ENCODE data around the gene FRMD4A.
"Not testable (repeated sequence)": the region's sequence is repeated elsewhere in the genome, so short reads cannot be mapped to it uniquely, and the experiment has no call there.

The FRMD4A gene

DNA sequence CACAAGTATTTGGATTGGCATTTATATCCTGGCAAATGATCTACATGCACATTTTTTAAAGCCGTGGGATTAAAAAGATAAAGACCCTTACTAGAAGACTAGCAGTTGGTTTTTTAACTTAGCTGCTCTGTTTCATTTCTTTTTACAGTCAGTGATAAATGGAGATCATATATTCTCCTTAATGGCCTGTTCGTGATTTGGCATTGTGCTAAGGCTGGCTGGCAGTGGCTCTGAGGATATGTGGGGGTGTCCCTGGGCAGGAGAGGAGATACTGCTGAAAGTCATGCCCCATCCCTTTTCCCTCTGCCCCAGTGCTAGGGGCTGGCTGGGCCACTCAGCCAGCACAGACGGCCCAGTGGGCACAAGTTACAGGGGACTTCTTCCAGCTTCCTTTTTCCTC is 402.3 kb downstream of the FRMD4A start:
- no peak for DNase-seq (ENCODE audit: extremely low spot score)
- POLR2A ChIA-PET = no interaction called here
- TF ChIP-seq, protein P1, sequence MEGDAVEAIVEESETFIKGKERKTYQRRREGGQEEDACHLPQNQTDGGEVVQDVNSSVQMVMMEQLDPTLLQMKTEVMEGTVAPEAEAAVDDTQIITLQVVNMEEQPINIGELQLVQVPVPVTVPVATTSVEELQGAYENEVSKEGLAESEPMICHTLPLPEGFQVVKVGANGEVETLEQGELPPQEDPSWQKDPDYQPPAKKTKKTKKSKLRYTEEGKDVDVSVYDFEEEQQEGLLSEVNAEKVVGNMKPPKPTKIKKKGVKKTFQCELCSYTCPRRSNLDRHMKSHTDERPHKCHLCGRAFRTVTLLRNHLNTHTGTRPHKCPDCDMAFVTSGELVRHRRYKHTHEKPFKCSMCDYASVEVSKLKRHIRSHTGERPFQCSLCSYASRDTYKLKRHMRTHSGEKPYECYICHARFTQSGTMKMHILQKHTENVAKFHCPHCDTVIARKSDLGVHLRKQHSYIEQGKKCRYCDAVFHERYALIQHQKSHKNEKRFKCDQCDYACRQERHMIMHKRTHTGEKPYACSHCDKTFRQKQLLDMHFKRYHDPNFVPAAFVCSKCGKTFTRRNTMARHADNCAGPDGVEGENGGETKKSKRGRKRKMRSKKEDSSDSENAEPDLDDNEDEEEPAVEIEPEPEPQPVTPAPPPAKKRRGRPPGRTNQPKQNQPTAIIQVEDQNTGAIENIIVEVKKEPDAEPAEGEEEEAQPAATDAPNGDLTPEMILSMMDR (IDR thresholded peaks at IDR 0.05; ENCODE audit: control extremely low read depth, extremely low read depth, low read depth, missing control alignments) = no peak
- CTCF ChIA-PET = no interaction called here

DNA sequence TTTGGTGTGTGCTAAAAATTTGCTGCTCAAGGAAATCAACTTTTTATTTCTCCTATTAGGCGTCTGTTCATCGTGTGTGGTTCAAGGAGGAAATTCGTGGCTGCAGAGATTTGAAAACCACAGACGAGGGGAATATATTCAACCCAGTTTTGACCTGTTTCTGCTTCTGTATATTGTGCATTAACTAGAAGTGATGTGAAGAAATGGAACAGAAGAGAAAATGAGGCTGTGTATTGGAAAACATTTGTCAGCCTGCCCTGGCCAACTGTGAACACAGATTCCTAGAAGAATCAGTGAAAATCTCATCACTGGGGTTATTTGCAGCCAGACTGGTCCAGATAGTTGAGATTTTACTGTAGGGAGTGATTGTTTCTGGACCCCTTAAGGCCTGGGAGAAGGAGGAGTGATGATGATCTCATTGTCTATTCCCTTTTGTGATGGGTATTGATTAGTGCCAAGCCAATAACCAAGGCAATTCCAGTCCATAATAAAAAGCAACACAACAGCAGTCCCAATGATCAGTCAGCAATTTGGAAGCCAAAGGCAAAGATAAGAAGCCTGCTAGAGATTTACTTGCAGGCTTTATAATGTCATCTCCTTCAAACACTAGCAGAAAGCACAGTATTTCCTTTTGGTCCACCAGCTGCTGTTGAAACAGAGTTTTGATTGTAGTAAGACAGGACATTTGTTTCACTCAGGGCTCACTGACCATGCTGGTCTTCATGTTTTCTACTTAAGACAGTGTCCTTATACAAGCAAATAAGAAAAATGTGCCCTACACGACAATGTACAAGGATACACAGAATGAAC is 404.5 kb downstream of the FRMD4A start:
- TF ChIP-seq, protein P1 (IDR thresholded peaks at IDR 0.05; ENCODE audit: control extremely low read depth, extremely low read depth, low read depth, missing control alignments) = no peak
- CTCF ChIA-PET = no interaction called here
- no peak for DNase-seq (ENCODE audit: extremely low spot score)
- POLR2A ChIA-PET = no interaction called here

DNA sequence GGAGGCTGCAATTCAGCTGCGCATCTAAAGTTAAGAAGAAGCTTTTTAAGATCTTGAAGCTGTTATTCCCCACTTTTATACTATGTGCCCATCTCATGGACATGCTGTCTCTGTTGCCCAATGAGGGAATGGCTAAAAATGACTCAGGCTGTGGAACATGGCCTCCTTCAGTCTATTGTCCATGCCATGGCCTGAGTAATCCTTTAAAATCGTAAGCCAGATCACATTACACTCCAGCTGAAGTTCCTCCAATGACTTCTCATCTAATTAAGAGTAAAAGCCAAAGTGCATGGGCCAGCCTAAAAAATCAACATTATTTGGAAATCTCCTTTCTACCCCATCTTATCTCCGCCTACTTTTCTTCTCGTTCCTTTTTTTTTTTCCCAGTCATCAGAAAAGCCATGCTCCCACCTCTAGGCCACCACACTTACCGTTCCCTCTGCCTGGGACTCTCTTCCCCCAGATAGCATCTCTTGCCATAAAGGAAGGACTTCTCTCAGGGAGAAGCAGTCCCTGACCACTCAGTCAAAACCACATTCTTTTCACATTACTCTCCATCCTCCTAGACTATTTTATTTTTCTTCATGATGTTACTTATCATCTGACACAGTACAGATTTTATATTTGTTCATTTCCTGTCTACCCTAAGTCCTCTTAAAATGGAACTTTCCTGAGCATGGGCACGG is 406.5 kb downstream of the FRMD4A start:
- DNase-seq (ENCODE audit: extremely low spot score) = no peak
- ChIA-PET CTCF (interaction anchor here (0.9 kb wide), 1 partner anchor 9 kb away, joined by 3 read pairs; no protein-coding TSS in a partner anchor), POLR2A (interaction anchor here (0.5 kb wide), 1 partner anchor 1068 kb away, joined by 6 read pairs; no protein-coding TSS in a partner anchor)
- TF ChIP-seq, protein P1 (IDR thresholded peaks at IDR 0.05; ENCODE audit: control extremely low read depth, extremely low read depth, low read depth, missing control alignments) = no peak

DNA sequence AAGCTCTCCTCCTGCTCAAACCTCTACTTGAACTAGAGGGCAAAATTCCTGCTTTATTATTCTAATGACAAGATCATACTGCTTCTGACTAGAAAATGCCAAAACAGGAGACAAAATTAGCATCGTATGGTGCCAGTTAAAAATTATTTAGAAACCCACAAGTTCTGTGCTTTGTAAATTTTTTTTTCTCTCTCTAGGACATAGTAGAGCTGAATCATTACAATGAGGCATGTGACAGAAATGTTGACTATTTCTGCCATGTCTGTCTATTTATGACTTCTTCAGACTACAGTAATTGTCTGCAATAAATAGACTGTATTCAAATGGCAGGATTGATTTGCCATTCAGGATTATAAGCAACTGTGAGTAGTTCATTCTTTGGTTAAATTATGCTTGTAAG is 408.1 kb downstream of the FRMD4A start:
- no peak for DNase-seq (ENCODE audit: extremely low spot score)
- TF ChIP-seq, protein P1 (IDR thresholded peaks at IDR 0.05; ENCODE audit: control extremely low read depth, extremely low read depth, low read depth, missing control alignments) = no peak
- ChIA-PET POLR2A (no interaction called here), CTCF (interaction anchor here (1.3 to 1.5 kb wide), 3 partner anchors 8 to 101 kb away, joined by 3 to 4 read pairs (median 3); no protein-coding TSS in a partner anchor)

DNA sequence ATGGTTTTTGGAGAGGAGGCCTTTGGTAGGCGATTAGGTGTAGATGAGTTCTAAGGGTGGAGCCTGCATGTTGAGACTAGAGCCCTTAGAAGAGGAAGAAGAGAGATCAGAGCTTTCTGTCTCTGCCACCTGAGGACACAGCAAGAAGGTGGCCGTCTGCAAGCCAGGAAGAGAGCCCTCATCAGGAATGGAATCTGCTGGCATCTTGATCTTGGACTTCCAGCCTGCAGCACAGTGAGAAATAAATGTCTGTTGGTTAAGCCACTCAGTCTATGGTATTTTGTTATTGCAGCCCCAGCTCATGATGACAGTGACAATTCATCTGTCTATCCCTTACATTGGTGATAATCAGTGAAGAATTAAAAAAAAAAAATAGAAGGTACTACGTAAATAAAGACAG is 408.8 kb downstream of the FRMD4A start:
- CTCF ChIA-PET = interaction anchor here (1.3 to 1.5 kb wide), 3 partner anchors 9 to 102 kb away, joined by 3 to 4 read pairs (median 3); no protein-coding TSS in a partner anchor
- TF ChIP-seq, protein P1 (IDR thresholded peaks at IDR 0.05; ENCODE audit: control extremely low read depth, extremely low read depth, low read depth, missing control alignments) = no peak
- POLR2A ChIA-PET = no interaction called here
- no peak for DNase-seq (ENCODE audit: extremely low spot score)

DNA sequence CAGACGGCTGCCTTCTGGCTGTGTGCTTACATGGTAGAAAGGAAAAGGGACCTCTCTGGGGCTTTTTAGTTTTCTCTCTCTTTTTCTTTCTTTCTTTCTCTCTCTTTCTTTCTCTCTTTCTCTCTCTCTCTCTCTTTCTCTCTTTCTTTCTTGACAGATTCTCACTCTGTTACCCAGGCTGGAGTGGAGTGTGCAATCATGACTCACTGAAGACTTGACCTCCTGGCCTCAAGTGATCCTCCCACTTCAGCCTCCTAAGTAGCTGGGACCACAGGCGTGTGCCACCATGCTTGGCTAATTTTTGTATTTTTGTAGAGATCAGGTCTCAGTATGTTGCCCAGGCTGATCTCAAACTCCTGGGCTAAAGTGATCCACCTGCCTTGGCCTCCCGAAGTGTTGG is 409.6 kb downstream of the FRMD4A start:
- CTCF ChIA-PET; POLR2A ChIA-PET; DNase-seq (ENCODE audit: extremely low spot score): not testable (repeated sequence)

DNA sequence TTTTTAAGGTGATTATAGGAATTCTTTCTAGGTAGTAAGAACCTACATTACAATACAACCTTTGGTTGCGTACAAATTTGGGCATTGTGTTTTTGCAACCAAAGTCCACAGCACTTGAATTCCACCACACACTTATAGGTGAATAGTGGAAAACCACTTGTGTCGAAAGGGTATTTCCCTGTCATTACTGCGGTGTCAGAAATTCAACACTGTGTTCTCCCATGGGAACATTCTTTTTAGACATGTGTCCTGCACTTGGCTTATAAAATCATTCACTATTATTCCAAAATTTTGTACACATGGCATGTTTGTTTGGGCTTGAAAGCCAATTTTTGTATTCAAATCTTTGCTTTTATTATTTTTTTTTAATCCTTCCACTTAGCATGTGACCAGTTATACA is 410.3 kb downstream of the FRMD4A start:
- ChIA-PET POLR2A (no interaction called here), CTCF (no interaction called here)
- no peak for DNase-seq (ENCODE audit: extremely low spot score)
- TF ChIP-seq, protein P1 (IDR thresholded peaks at IDR 0.05; ENCODE audit: control extremely low read depth, extremely low read depth, low read depth, missing control alignments) = no peak
